NOMO-1 treated with dmso at 0.1 percent for 144 hours (cell line): ENCODE results near the gene MLXIP.
A peak's percentile ranks its signal among the peaks of the same experiment; 100 is the strongest.
"Not testable (repeated sequence)": the region's sequence is repeated elsewhere in the genome, so short reads cannot be mapped to it uniquely, and the experiment has no call there.

Source experiments
- DNase-seq: peaks from one replicate; lab custom pipeline; 2025; ENCODE audit not compliant: unreplicated experiment; lab: John Stamatoyannopoulos, UW

MLXIP gene, protein sequence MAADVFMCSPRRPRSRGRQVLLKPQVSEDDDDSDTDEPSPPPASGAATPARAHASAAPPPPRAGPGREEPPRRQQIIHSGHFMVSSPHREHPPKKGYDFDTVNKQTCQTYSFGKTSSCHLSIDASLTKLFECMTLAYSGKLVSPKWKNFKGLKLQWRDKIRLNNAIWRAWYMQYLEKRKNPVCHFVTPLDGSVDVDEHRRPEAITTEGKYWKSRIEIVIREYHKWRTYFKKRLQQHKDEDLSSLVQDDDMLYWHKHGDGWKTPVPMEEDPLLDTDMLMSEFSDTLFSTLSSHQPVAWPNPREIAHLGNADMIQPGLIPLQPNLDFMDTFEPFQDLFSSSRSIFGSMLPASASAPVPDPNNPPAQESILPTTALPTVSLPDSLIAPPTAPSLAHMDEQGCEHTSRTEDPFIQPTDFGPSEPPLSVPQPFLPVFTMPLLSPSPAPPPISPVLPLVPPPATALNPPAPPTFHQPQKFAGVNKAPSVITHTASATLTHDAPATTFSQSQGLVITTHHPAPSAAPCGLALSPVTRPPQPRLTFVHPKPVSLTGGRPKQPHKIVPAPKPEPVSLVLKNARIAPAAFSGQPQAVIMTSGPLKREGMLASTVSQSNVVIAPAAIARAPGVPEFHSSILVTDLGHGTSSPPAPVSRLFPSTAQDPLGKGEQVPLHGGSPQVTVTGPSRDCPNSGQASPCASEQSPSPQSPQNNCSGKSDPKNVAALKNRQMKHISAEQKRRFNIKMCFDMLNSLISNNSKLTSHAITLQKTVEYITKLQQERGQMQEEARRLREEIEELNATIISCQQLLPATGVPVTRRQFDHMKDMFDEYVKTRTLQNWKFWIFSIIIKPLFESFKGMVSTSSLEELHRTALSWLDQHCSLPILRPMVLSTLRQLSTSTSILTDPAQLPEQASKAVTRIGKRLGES

GRCh38 chr12:122078141-122079032 lies at the start of gene MLXIP:
TSS of gene MLXIP (plus strand) at chr12:122078756. CDS start at chr12:122078854, 98 bp downstream.
- DNase-seq: peak; percentile 93

GRCh38 chr12:122028905-122029560 lies 49.5 kb upstream of the MLXIP start:
- no peak for DNase-seq

GRCh38 chr12:122029620-122030423 lies 48.7 kb upstream of the MLXIP start:
- DNase-seq: no peak

GRCh38 chr12:122030424-122031035 lies 48.0 kb upstream of the MLXIP start:
- DNase-seq: no peak

DNA sequence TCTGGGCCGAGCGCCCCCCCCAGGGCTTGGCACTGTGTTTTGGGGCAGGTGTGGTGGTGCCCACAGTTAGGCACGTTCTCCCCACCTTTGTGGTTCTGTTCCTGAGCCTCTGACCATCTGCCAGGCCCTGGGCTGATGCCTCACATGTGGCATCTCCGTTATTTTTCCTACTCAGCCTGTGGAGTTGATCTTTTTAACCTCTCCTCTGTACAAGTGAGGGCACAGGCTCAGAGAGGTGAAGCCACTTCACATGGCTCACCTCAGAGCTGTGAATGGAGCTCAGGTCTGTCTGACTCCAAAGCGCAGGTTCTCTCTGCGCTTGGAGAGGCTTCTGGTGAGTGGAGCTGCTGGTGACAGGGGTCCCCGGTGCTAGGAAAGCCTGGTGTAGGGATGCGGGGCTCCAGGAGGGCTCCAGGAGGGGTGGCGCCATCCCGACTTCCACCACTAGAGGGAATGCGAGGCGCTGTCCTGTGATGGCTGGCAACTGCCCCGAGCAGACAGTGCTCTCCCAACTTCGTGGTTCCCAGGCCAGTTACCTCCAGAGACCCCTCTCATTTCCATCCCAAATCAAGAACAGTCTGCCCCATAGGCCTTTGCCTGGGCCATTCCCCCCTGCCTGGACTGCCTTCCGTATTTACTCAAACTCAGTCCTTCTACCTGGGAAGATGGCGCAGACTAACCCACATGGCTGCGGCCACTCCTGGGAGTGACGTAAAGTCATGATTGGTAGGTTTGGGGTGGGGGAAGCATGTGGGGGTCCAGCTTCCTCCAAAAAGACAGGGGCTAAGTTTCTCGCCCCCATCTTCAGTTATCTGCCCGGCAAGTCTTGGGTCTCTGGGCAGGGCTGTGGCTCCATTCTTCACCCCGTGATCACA lies 47.0 kb upstream of the MLXIP start:
- DNase-seq: no peak

- no peak for DNase-seq
Measured at GRCh38 chr12:122032580-122032979, 46.0 kb upstream of the MLXIP start.

DNA sequence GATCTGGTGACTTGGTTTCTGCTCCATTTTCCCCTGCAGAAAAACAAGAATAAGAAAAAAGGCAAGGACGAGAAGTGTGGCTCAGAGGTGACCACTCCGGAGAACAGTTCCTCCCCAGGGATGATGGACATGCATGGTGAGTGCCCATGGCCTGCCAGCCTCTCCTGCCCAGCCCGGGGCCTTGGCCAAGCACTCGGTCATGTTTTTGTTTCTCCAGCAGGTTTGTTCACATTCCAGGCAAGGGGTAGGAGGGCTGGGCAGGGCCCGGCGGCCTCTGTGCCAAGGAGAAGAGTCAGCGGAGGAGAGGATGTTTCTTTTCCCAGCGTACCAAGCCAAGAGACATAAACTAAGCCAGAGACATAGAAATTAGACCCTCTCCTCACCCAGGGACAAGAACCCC lies 43.3 kb upstream of the MLXIP start:
- no peak for DNase-seq

DNA sequence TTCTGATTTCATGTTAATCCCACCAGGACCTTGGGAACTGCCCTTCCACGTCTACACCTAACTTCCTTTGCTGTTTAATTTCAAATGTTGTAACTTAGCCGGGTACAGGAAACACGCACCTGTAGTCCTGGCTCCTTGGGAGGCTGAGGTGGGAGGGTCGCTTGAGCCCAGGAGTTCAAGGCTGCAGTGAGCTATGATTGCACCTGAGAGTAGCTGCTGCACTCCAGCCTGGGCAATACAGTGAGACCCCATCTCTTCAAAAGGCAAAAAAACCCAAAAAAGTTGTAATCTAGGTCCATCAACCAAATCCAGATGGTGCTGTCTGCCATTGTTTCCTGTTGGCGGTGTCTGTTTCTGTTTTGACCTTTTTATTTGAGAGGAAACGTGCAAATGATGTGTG lies 42.4 kb upstream of the MLXIP start:
- no peak for DNase-seq

DNA sequence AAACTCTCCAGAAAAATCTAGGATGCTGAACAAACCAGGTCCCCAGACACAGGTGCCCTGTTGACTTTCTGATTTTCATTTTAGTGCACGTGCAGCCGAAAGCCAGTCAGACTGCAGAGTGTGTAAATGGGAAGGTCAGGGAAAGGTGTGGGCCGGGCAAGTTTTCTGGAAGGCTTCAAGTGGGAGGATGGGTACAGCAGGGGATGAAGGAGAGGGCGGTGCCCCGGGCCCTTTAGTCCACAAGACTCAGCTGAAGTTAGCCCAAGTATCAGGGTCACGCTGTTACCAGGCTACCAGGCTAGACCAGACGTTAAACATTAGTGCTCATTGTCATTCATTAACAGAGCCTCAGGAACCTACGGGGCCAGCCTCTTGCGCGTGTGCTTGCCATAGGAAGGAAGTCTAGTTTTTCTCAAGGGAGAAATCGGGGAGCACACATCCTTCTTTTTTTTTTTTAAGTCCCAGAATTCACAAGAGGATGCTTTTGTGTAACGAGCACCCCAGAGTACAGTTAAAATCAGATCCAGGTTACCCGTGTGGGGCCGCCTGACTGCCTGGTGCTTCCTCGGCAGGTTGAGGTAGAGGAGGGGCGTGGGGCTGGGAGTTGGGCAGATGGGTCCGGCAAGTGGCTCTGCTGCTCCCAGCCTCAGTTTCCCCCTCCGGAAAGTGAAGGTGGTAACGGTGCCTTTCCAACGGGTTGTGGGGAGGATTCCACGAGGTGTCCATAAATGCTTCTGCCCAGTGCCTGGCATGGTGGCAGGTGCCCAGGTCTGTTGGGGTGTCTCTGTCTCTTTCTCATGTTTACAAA lies 37.8 kb upstream of the MLXIP start:
- no peak for DNase-seq

DNA sequence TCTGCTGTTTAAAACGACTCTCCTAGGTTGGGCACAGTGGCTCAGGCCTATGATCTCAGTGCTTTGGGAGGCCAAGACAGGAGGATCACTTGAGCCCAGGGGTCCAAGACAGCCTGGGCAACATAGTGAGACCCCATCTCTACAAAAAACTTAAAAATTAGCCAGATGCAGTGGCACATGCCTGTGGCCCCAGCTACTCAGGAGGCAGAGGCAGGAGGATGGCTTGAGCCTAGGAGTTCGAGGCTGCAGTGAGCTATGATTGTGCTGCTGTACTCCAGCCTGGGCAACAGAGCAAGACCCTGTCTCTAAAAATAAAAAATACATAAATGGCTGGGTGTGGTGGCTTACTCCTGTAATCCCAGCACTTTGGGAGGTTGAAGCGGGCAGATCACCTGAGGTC lies 37.1 kb upstream of the MLXIP start:
- DNase-seq: not testable (repeated sequence)

DNA sequence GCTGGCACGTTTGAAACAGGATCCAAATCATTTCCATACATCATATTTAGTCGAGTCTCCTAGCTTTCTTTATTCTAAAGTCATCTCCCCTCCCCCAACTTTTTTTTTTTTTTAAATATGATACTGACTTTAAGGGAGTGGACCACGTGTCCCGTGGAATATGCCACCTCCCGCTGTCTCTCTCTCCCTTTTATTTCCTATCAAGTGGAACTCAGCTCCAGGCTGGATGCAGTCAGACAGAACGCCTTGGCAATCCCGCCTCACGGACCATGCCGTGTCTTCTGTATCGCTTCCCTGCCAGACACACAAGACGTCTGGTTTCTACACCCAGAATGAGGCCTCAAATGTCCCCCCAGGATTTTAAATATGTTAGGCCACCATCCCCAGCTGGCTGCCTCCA lies 35.6 kb upstream of the MLXIP start:
- DNase-seq: no peak

DNA sequence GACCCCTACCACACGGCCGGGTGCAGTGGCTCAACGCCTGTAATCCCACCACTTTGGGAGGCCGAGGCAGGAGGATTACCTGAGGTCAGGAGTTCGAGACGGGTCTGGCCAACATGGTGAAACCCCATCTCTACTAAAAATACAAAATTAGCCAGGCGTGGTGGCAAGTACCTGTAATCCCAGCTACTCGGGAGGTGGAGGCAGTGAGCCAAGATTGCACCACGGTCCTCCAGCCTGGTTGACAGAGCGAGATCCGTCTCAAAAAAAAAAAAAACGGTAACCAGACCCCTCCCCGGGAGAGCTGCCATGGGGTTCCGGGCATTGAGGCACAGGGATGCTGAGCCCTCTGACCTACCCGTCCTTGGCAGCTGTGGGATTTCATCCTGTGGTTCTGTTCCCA lies 35.1 kb upstream of the MLXIP start:
- DNase-seq: no peak

DNA sequence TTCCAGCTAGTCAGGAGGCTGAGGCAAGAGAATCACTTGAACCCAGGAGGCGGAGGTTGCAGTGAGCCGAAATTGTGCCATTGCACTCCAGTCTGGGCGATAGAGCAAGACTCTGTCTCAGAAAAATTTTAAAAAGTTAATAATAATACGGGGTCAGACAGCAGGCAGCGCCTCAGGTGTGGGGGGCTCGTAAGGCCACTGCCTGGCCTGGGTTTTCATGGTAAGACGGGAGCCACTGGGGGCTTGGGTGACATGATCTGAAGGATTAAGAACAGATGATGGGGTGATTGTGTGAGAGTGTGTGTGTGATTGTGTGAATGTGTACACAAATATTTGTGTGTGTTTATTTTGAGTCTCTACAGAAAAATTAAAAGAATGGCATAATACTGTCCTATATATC lies 33.3 kb upstream of the MLXIP start:
- DNase-seq: no peak

GRCh38 chr12:122046145-122046544 lies 32.4 kb upstream of the MLXIP start:
- DNase-seq: no peak

GRCh38 chr12:122048151-122048550 lies 30.4 kb upstream of the MLXIP start:
- DNase-seq: no peak

- no peak for DNase-seq
Measured at GRCh38 chr12:122049827-122050226, 28.7 kb upstream of the MLXIP start.

DNA sequence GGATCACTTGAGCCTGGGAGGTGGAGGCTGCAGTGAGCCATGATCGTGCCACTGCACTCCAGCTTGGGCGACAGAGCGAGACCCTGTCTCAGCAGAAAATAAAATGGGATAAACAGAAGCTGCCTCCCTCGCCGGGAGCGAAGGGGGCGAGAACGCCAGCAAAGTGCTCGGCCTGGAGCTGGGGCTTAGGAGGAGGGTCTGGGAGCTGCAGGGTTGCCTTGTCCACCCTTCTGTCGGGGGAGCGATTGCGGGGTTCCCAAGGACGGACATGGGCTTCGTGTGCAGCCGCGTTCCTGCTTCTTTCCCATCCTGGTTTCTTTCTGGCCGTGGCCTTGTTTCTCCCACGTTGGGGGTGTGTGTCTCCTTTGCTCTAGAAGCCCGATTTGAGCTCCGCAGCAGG lies 27.9 kb upstream of the MLXIP start:
- no peak for DNase-seq
